Measurements from ENCODE around the gene CDK17.

CDK17 gene

DNA sequence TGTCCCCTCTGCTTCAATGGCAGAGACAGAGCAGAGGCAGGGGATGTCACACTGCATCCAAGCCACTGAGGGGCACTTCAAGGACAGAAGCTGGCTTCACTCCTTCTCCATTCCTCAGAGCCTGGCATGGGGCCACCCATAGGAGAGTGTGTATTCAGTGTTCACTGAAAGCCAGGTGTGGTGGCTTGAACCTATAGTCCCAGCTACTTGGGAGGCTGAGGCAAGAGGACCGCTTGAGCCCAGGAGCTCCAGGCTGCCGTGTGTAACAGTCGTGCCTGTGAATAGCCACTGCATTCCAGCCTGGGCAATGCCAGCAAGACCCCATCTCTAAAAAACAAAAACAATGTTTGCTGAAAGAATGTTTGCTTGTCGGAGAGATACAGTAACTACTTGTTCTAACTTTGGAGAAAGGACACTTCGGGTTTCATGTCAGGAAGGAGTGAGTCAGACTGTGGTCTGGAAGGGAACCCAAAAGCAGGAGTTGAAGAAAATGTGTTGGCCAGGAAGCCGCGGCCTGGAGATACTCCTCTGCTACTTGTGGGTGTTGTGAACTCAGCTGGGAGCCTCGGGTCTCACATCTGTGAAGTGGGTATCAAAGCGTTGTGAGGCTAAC is 162.7 kb downstream of the CDK17 start:
- peak; percentile 43 for DNase-seq (ENCODE audit: low spot score)

GRCh38 chr12:96237035-96237434 is 163.2 kb downstream of the CDK17 start:
- DNase-seq (ENCODE audit: low spot score), result no peak

DNA sequence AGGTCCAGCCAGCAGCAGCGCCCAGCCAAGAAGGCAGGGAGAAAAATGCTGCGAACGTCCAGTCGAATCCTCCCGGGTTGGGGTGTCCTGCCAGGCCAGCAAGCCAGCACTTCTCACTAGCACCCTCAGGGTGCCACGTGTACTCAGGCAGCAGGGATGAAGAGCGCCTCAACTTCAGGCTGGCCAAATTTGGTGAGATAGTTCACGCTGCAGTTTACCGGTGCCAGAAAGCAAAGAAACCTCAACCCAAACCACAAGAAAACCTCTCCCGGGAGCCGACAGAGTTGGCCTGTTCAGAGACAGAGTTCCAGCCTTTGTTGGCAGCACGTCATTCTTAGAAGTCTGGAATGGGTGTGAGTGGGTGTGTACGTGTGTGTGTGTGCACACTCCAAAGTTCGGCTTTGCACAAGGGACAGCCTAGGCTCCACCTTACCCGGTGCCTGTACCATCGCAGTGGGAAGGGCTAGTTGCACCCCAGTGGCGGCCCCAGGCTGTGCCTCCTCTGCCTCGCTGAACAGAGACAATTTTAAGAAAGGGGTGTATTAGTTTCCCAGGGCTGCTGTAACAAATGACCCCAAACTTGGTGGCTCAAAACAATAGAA is 163.9 kb downstream of the CDK17 start:
- DNase-seq (ENCODE audit: low spot score), result no peak

GRCh38 chr12:96235484-96235826 is 164.8 kb downstream of the CDK17 start:
- no peak for DNase-seq (ENCODE audit: low spot score)

GRCh38 chr12:96234591-96235483 is 165.4 kb downstream of the CDK17 start:
- DNase-seq (ENCODE audit: low spot score), result no peak

- DNase-seq (ENCODE audit: low spot score), result no peak
Measured at GRCh38 chr12:96233939-96234461, 166.2 kb downstream of the CDK17 start.

- no peak for DNase-seq (ENCODE audit: low spot score)
Measured at GRCh38 chr12:96233168-96233567, 167.1 kb downstream of the CDK17 start.

DNA sequence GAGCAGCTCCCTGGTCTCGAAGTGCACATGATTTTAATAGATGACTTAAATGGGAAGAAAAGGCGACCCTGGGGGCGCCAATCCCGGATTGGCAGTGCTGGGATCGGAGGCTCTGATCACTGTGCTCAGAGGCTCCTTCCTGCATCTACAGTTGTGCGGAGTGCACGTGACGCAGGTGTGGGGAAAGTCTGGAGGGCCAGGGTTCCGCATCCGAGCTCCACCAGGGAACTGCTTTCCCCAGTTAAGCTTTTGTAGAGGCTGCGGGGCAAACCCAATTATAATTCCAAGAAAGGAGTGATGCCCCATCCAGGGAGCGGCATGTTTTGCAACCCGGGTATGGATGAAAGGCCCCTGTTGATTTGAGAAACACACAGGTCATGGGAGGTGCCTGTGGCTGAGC is 169.6 kb downstream of the CDK17 start:
- DNase-seq (ENCODE audit: low spot score), result no peak

DNA sequence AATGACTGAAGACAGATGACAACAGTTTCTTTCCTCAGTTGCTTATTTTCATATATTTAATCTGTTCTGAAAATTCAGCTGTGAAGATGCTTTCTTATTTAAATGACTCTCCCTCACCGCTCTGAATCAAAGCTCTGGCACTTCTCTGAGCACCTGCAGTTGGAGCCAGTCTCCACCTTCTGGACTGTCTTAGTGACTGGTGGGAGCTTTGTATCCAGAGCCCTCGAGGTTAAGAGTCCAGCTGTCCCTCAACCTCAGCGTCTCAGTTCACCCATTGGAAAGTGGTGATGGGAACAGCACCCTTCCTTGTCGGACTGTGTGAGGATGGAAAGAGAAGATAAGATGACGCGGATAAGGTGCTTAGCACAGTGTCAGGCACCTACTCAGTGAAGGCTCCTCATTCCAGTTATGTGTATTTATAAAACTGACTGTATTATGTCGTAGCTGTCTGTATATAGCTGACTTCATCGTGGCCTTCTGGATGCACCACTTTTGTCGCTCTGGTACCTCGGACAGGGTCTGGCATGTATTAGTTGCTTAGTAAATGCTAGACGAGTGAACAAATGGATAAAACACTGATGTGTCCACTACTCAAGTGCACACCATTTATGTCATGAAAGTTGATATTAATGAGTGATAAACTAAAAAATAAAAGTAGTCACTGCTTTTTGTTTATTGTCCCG is 171.5 kb downstream of the CDK17 start:
- DNase-seq (ENCODE audit: low spot score), result no peak

Data from SW480 (cell line).